Measurements from ENCODE around the gene PCYOX1L. TPM values are rescaled to one million over a fixed set of nuclear protein-coding genes. Genes with fewer than 3 reads are reported as not detected.

Gene PCYOX1L
- total and polyA plus RNA-seq, 9 of the 15 experiments (the other 6 are each of a cell fraction or from before 2014, with no cell fraction given): 2.3 to 17.9 (median 6.0) TPM

DNA sequence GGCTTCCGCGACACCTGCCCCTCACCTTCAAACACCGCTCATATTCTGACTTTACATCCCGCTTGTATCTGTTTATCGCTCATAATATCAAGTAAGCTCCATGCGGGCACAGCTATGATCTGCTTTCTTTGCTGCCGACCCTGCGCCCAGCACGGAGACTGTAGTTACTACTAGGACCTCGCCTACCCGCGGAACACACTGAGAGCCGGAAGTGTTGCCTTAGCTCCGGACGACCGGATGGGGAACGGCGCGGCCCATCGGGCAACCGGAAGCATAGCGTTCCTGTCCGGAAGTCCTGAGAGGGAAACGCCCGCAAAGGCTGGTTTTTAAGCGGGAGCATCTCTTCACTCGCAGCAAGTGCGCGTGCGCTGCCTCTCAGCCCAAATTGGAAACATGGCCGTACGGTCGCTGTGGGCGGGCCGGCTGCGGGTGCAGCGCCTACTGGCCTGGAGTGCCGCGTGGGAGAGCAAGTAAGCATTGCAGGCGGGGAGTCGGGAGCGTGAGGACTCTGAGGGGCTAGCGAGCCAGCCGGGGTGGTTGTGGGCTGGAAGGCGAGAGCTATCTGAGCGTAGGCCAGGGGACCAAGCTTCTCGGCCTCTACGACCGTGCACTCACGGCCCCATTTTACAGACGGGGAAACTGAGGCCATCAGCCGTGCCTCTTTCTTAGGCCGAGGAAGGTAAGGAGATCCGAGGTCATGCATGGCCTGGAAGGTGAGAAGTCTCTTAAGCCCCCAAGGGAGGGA is 12.5 kb upstream of the PCYOX1L start, which contains the start of gene GRPEL2 (continued):
- TF ChIP-seq HEY1 (CRISPR knock-in tag; IDR thresholded peaks at IDR 0.05; ENCODE audit: borderline replicate concordance) (no peak), ETS2 (tag; IDR thresholded peaks at IDR 0.05; ENCODE audit: borderline replicate concordance, poor library complexity, severe bottlenecking) (no peak), RBM34 (IDR thresholded peaks at IDR 0.05; ENCODE audit: borderline replicate concordance, insufficient read depth, low read length) (no peak), NCOR1 (IDR thresholded peaks at IDR 0.05) (no peak), RBM39 (optimal IDR thresholded peaks at IDR 0.05; ENCODE audit: low read depth, low read length) (peak; percentile 24), POLR2G (IDR thresholded peaks at IDR 0.05; ENCODE audit: low read depth, low read length) (peak; percentile 99), NR3C1 (CRISPR knock-in tag; IDR thresholded peaks at IDR 0.05) (no peak), ZEB2 (IDR thresholded peaks at IDR 0.05) (peak; percentile 95), DACH1 (IDR thresholded peaks at IDR 0.05; ENCODE audit: partially characterized antibody) (no peak), HDGF (IDR thresholded peaks at IDR 0.05) (peak; percentile 75; the same call in 1 of the 2 replicates)
- TF ChIP-seq, protein P1, sequence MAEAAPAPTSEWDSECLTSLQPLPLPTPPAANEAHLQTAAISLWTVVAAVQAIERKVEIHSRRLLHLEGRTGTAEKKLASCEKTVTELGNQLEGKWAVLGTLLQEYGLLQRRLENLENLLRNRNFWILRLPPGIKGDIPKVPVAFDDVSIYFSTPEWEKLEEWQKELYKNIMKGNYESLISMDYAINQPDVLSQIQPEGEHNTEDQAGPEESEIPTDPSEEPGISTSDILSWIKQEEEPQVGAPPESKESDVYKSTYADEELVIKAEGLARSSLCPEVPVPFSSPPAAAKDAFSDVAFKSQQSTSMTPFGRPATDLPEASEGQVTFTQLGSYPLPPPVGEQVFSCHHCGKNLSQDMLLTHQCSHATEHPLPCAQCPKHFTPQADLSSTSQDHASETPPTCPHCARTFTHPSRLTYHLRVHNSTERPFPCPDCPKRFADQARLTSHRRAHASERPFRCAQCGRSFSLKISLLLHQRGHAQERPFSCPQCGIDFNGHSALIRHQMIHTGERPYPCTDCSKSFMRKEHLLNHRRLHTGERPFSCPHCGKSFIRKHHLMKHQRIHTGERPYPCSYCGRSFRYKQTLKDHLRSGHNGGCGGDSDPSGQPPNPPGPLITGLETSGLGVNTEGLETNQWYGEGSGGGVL (CRISPR knock-in tag; IDR thresholded peaks at IDR 0.05): no peak
- TF ChIP-seq, protein P2, sequence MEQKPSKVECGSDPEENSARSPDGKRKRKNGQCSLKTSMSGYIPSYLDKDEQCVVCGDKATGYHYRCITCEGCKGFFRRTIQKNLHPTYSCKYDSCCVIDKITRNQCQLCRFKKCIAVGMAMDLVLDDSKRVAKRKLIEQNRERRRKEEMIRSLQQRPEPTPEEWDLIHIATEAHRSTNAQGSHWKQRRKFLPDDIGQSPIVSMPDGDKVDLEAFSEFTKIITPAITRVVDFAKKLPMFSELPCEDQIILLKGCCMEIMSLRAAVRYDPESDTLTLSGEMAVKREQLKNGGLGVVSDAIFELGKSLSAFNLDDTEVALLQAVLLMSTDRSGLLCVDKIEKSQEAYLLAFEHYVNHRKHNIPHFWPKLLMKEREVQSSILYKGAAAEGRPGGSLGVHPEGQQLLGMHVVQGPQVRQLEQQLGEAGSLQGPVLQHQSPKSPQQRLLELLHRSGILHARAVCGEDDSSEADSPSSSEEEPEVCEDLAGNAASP (IDR thresholded peaks at IDR 0.05): no peak
- TF ChIP-seq, protein P3, sequence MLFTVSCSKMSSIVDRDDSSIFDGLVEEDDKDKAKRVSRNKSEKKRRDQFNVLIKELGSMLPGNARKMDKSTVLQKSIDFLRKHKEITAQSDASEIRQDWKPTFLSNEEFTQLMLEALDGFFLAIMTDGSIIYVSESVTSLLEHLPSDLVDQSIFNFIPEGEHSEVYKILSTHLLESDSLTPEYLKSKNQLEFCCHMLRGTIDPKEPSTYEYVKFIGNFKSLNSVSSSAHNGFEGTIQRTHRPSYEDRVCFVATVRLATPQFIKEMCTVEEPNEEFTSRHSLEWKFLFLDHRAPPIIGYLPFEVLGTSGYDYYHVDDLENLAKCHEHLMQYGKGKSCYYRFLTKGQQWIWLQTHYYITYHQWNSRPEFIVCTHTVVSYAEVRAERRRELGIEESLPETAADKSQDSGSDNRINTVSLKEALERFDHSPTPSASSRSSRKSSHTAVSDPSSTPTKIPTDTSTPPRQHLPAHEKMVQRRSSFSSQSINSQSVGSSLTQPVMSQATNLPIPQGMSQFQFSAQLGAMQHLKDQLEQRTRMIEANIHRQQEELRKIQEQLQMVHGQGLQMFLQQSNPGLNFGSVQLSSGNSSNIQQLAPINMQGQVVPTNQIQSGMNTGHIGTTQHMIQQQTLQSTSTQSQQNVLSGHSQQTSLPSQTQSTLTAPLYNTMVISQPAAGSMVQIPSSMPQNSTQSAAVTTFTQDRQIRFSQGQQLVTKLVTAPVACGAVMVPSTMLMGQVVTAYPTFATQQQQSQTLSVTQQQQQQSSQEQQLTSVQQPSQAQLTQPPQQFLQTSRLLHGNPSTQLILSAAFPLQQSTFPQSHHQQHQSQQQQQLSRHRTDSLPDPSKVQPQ (CRISPR knock-in tag; IDR thresholded peaks at IDR 0.05; ENCODE audit: borderline replicate concordance): no peak
- TF ChIP-seq, protein P4, sequence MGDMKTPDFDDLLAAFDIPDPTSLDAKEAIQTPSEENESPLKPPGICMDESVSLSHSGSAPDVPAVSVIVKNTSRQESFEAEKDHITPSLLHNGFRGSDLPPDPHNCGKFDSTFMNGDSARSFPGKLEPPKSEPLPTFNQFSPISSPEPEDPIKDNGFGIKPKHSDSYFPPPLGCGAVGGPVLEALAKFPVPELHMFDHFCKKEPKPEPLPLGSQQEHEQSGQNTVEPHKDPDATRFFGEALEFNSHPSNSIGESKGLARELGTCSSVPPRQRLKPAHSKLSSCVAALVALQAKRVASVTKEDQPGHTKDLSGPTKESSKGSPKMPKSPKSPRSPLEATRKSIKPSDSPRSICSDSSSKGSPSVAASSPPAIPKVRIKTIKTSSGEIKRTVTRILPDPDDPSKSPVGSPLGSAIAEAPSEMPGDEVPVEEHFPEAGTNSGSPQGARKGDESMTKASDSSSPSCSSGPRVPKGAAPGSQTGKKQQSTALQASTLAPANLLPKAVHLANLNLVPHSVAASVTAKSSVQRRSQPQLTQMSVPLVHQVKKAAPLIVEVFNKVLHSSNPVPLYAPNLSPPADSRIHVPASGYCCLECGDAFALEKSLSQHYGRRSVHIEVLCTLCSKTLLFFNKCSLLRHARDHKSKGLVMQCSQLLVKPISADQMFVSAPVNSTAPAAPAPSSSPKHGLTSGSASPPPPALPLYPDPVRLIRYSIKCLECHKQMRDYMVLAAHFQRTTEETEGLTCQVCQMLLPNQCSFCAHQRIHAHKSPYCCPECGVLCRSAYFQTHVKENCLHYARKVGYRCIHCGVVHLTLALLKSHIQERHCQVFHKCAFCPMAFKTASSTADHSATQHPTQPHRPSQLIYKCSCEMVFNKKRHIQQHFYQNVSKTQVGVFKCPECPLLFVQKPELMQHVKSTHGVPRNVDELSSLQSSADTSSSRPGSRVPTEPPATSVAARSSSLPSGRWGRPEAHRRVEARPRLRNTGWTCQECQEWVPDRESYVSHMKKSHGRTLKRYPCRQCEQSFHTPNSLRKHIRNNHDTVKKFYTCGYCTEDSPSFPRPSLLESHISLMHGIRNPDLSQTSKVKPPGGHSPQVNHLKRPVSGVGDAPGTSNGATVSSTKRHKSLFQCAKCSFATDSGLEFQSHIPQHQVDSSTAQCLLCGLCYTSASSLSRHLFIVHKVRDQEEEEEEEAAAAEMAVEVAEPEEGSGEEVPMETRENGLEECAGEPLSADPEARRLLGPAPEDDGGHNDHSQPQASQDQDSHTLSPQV (IDR thresholded peaks at IDR 0.05): no peak
- TF ChIP-seq, protein P5, sequence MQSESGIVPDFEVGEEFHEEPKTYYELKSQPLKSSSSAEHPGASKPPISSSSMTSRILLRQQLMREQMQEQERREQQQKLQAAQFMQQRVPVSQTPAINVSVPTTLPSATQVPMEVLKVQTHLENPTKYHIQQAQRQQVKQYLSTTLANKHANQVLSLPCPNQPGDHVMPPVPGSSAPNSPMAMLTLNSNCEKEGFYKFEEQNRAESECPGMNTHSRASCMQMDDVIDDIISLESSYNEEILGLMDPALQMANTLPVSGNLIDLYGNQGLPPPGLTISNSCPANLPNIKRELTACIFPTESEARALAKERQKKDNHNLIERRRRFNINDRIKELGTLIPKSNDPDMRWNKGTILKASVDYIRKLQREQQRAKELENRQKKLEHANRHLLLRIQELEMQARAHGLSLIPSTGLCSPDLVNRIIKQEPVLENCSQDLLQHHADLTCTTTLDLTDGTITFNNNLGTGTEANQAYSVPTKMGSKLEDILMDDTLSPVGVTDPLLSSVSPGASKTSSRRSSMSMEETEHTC (IDR thresholded peaks at IDR 0.05): no peak; the same call in 1 of the 2 replicates

All from K562 (cell line).